ENCODE results near the gene STAT3. TPM values are rescaled to one million over a fixed set of nuclear protein-coding genes. Genes with fewer than 3 reads are reported as not detected.

Gene STAT3
- total and polyA plus RNA-seq, 2 experiments from 2014 or later, result 152 to 163 TPM

DNA sequence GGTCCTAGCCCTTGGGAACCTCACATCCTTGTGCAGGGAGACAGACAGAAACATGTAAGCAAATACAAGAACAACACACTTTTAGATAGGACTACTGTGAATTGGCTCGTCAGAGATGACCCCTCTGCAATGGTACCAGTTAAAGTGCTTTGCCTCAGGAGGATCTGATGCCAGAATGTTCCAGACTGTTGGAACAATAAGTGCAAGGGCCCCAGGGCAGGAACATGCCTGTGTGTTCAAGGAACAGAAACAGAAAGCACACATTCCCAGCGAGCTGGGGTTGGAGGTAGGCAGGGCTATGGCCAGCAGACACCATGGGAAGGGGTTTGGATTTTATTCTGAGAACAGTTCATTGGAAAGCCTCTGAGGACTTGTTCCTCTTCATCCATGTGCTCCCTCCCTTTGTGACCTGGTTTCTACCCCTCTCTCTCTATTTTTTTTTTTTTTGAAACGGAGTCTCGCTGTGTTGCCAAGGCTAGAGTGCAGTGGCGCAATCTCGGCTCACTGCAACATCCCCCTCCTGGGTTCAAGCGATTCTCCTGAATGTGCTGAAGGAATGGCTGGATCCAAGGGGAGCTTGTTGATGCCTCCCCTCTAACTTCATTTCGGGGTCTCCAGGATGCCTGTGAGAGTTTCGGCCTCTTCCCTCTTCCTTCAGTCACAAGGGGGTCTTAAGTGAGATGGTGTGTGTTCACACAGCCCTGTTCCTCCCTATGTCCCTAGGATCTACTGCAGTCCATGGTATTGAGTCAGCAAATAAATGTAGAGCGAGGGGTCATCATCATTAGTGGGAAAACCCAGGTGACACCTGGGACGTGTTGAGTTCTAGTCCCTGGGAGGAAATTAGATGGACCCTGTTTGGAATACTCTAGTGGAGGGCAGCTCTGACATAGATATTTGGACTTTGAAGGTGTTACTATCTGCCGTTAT lies 93.5 kb downstream of the STAT3 start:
- H3K4me1 ChIP-seq (ENCODE audit: insufficient read depth), result no peaks in the 10 kb centered on the region
- H3K4me3 ChIP-seq, result no peak overlapping the region
- H3K79me2 ChIP-seq, result no peaks in the 10 kb centered on the region
- H2AFZ ChIP-seq, result no peak overlapping the region
- H3K27me3 ChIP-seq, result no peaks in the 10 kb centered on the region
- no peak overlapping the region for H3K27ac ChIP-seq
- H3K4me2 ChIP-seq, result no peak overlapping the region
- no peak for TF ChIP-seq EZH2phosphoT487 (IDR thresholded peaks at IDR 0.05; ENCODE audit: low read depth, severe bottlenecking, unreplicated experiment)
- no peak for TF ChIP-seq EZH2 (IDR thresholded peaks at IDR 0.05; ENCODE audit: borderline replicate concordance)
- TF ChIP-seq, protein P1, sequence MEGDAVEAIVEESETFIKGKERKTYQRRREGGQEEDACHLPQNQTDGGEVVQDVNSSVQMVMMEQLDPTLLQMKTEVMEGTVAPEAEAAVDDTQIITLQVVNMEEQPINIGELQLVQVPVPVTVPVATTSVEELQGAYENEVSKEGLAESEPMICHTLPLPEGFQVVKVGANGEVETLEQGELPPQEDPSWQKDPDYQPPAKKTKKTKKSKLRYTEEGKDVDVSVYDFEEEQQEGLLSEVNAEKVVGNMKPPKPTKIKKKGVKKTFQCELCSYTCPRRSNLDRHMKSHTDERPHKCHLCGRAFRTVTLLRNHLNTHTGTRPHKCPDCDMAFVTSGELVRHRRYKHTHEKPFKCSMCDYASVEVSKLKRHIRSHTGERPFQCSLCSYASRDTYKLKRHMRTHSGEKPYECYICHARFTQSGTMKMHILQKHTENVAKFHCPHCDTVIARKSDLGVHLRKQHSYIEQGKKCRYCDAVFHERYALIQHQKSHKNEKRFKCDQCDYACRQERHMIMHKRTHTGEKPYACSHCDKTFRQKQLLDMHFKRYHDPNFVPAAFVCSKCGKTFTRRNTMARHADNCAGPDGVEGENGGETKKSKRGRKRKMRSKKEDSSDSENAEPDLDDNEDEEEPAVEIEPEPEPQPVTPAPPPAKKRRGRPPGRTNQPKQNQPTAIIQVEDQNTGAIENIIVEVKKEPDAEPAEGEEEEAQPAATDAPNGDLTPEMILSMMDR (IDR thresholded peaks at IDR 0.05; ENCODE audit: poor library complexity), result no peak
- no peaks in the 10 kb centered on the region for H4K20me1 ChIP-seq (ENCODE audit: insufficient read depth, poor library complexity, severe bottlenecking)
- no peak for DNase-seq (ENCODE audit: low spot score)
- H3K9me2 ChIP-seq (replicated peaks; ENCODE audit: insufficient read depth), result no peaks in the 10 kb centered on the region
- no peaks in the 10 kb centered on the region for H3K9me3 ChIP-seq (ENCODE audit: low read depth)
- no peaks in the 10 kb centered on the region for H3K36me3 ChIP-seq (replicated peaks; ENCODE audit: insufficient read depth, low read depth)
- WGBS (ENCODE audit: low lambda C conversion rate, missing lambda C conversion rate), result 85% methylated on average over 12 of the region's 12 CpGs

DNA sequence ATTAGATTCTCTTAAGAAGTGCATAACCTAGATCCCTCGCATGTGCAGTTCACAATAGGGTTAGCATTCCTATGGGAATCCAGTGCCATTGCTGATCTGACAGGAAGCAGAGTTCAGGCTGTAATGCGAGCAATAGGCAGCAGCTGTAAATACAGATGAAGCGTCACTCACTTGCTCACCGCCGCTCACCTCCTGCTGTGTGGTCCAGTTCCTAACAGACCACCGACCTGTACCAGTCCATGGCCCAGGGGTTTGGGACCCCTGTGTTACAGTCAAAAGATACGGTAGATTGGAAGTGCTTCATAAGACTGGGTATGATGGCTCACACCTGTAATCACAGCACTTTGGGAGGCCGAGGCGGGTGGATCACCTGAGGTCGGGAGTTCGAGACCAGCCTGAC lies 97.1 kb downstream of the STAT3 start:
- H3K4me1 ChIP-seq (ENCODE audit: insufficient read depth), result peaks cover 12% of the 10 kb centered on the region
- 83% methylated on average over 11 of the region's 11 CpGs for WGBS (ENCODE audit: low lambda C conversion rate, missing lambda C conversion rate)
- no peak overlapping the region for H2AFZ ChIP-seq
- H3K4me2 ChIP-seq, result no peak overlapping the region
- TF ChIP-seq, protein P1 (IDR thresholded peaks at IDR 0.05; ENCODE audit: poor library complexity), result no peak
- TF ChIP-seq EZH2phosphoT487 (IDR thresholded peaks at IDR 0.05; ENCODE audit: low read depth, severe bottlenecking, unreplicated experiment) (no peak), EZH2 (IDR thresholded peaks at IDR 0.05; ENCODE audit: borderline replicate concordance) (no peak)
- H3K9me2 ChIP-seq (replicated peaks; ENCODE audit: insufficient read depth), result no peaks in the 10 kb centered on the region
- no peaks in the 10 kb centered on the region for H4K20me1 ChIP-seq (ENCODE audit: insufficient read depth, poor library complexity, severe bottlenecking)
- no peak overlapping the region for H3K4me3 ChIP-seq
- H3K36me3 ChIP-seq (replicated peaks; ENCODE audit: insufficient read depth, low read depth), result no peaks in the 10 kb centered on the region
- no peak overlapping the region for H3K27ac ChIP-seq
- no peak for DNase-seq (ENCODE audit: low spot score)
- no peaks in the 10 kb centered on the region for H3K79me2 ChIP-seq
- H3K9me3 ChIP-seq (ENCODE audit: low read depth), result no peaks in the 10 kb centered on the region
- peaks cover 6% of the 10 kb centered on the region for H3K27me3 ChIP-seq

DNA sequence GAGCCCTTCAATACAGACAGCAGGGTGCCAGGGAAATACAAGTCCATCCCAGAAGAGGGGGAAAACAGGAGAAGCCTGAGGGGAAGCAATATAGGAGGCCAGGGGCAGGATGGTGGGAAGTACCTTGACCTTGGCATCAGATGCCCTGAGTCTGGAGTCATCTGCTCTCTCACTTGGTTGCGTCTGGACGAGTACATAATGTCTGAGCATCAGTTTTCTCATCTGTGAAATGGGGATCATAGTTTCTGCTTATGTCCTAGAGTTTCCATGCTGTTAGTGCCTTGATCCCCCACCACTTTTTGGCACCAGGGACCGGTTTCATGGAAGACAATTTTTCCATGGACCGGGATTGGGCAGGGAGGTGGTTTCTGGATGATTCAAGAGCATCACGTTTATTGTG lies 97.7 kb downstream of the STAT3 start:
- Histone ChIP-seq H3K27me3 (peaks cover 6% of the 10 kb centered on the region), H2AFZ (no peak overlapping the region), H3K4me3 (no peak overlapping the region), H3K9me2 (replicated peaks; ENCODE audit: insufficient read depth) (no peaks in the 10 kb centered on the region), H3K27ac (no peak overlapping the region), H3K79me2 (no peaks in the 10 kb centered on the region), H3K9me3 (ENCODE audit: low read depth) (no peaks in the 10 kb centered on the region), H4K20me1 (ENCODE audit: insufficient read depth, poor library complexity, severe bottlenecking) (no peaks in the 10 kb centered on the region), H3K4me1 (ENCODE audit: insufficient read depth) (peaks cover 12% of the 10 kb centered on the region), H3K36me3 (replicated peaks; ENCODE audit: insufficient read depth, low read depth) (no peaks in the 10 kb centered on the region), H3K4me2 (no peak overlapping the region)
- TF ChIP-seq, protein P1 (IDR thresholded peaks at IDR 0.05; ENCODE audit: poor library complexity), result no peak
- TF ChIP-seq EZH2 (IDR thresholded peaks at IDR 0.05; ENCODE audit: borderline replicate concordance), result no peak
- TF ChIP-seq EZH2phosphoT487 (IDR thresholded peaks at IDR 0.05; ENCODE audit: low read depth, severe bottlenecking, unreplicated experiment), result no peak
- WGBS (ENCODE audit: low lambda C conversion rate, missing lambda C conversion rate), result 93% methylated on average over 5 of the region's 5 CpGs
- DNase-seq (ENCODE audit: low spot score), result no peak

Data from hepatocyte (in vitro differentiated cells).